Adrenal gland (tissue), 12 donors: ENCODE results near the gene NIPAL3. TPM values are rescaled to one million over a fixed set of nuclear protein-coding genes. Genes with fewer than 3 reads are reported as not detected.

ENCODE experiments used
- DNase-seq, 7 donors: peaks; one replicate each; pipeline ENCODE4 v3.0.0-alpha.2; 2019 to 2020
- H3K27ac ChIP-seq, 5 donors: fragments of 200-600 bp; sonication (generic) in 4 of 5; 1 replicate in 3 of 5; 2 replicates in 2 of 5; pipeline versions ENCODE4 v1.5.1 to v1.8.0; 2016 to 2020; ENCODE audit warnings: mild to moderate bottlenecking in 1 of 5
- H3K27me3 ChIP-seq: fragments of 200-600 bp; 2 replicates; pipeline ENCODE4 v1.8.0; 2021
- H3K36me3 ChIP-seq, 2 donors: fragments of 200-600 bp; replicated peaks in 1 of 2; 1 replicate in 1 of 2; 2 replicates in 1 of 2; pipeline versions ENCODE4 v1.5.1 to v1.8.0; 2018 to 2022
- H3K4me1 ChIP-seq, 2 donors: fragments of 200-600 bp; replicated peaks in 1 of 2; 1 replicate in 1 of 2; 2 replicates in 1 of 2; pipeline versions ENCODE4 v1.5.1 to v1.8.0; 2018 to 2021
- H3K4me3 ChIP-seq, 4 donors: fragments of 200-600 bp; sonication (generic) in 3 of 4; one replicate each; pipeline ENCODE4 v1.5.1; 2016 to 2018
- H3K9me3 ChIP-seq, 3 donors: fragments of 200-600 bp; sonication (generic) in 1 of 3; replicated peaks in 1 of 3; 1 replicate in 2 of 3; 2 replicates in 1 of 3; pipeline versions ENCODE4 v1.5.1 to v1.8.0; 2016 to 2021
- CTCF ChIP-seq, 6 experiments: fragments of 450-650 bp in 4 of 6; fragments of 200-600 bp in 2 of 6; sonication (generic) in 1 of 6; IDR thresholded peaks; 1 replicate in 5 of 6; 2 replicates in 1 of 6; pipeline versions ENCODE4 v1.5.1 to v1.8.0; 2016 to 2021; ENCODE audit warnings: antibody characterized with exemption in 6 of 6, mild to moderate bottlenecking in 2 of 6, moderate library complexity in 1 of 6
- POLR2A ChIP-seq, 2 donors: fragments of 450-650 bp; IDR thresholded peaks; one replicate each; pipeline ENCODE4 v1.6.1; 2017; ENCODE audit warnings: antibody characterized with exemption in 2 of 2, mild to moderate bottlenecking in 2 of 2, moderate library complexity in 1 of 2
- WGBS, 4 donors: extraction: QIAGEN DNeasy Blood & Tissue Kit in 2 of 4; methylation state at CpG; one replicate each; pipeline versions ENCODE4 v1.1.5 to v1.1.7; 2013 to 2017; 5-methylcytosine and 5-hydroxymethylcytosine counted together
- intact Hi-C, 2 donors: fragments of 100-400 bp; cut with DNase I; formaldehyde crosslinking; loops; one replicate each; pipeline versions ENCODE4 v1.14.1 to v1.15.0; 2022 to 2023
- polyA plus RNA-seq, 3 donors: library from polyadenylated mRNA; stranded (reverse); fragments of 200-250 nt in 2 of 3; fragments of 350-450 nt in 1 of 3; fragmentation: Illumina TruSeq in 1 of 3; extraction: RNeasy Lipid Tissue Mini Kit (QIAGEN cat#74804) in 1 of 3; gene quantifications; one replicate each; pipeline ENCODE4 v1.2.3, GENCODE V29; 2013 to 2014
- total RNA-seq, 9 donors: library from RNA; depleted of rRNA in 4 of 9; stranded (reverse); fragments of >200 nt in 4 of 9; fragments of 120-200 nt in 1 of 9; fragmentation: NEBNext Ultra II Directional in 1 of 9; extraction: Animal tissue kit (Norgen Biotek cat#: 25700) in 1 of 9; gene quantifications; one replicate each; pipeline versions ENCODE4 v1.1.0 to v1.2.4, GENCODE V29; 2013 to 2023
- donor health status: healthy with polysubstance abuse.
- donor health status: Bipolar disorder and iron deficiency.
- donor health status: DM: yes; HTN: yes; CAD: no.
- donor health status: DM: no; HTN: no; CAD: no.
- donor health status: DM: no; HTN: no; CAD: no.
- donor health status: DM: yes; HTN: yes; CAD: no.

Gene NIPAL3
- total and polyA plus RNA-seq, 12 donors: 5.6 to 88.4 (median 28.0) TPM

DNA sequence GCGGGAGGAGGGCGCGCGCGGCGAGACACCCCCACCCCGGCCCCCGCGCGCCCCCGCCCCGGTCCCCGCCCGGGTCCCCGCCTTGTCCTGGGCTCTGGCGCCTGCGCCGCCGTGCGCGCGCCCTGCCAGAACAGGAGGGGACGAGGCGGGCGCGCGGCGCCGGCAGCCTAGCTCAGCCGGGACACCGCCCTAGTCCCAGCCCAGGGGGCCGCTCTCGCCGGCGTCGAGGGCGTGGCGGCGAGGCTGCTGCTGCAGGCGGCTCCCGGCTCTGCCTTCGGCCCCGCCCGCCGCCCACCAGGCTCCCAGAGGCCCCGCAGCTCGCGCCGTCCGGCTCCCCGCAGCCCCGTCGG is 87.1 kb downstream of the NIPAL3 start, which contains the start of gene RCAN3:
TSS of gene RCAN3 (plus strand) at position 128 of the 350 bp plus-strand sequence. CDS start 11,537 bp downstream, outside the sequence.
- Histone ChIP-seq H3K27ac (peak within 1 kb of the TSS in 3 of 5 donors; percentile 37 to 73 (median 70)), H3K27me3 (no peaks in the 10 kb centered on the region), H3K36me3 (no peaks in the 10 kb centered on the region), H3K4me3 (peak within 1 kb of the TSS in 2 of 4 donors; percentile 56 to 88), H3K4me1 (no peaks in the 10 kb centered on the region), H3K9me3 (no peaks in the 10 kb centered on the region)
- intact Hi-C loops: no loop called here
- peak; percentile 58 to 78 (median 66) for DNase-seq
- no peak for TF ChIP-seq CTCF (IDR thresholded peaks at IDR 0.05)
- TF ChIP-seq POLR2A (IDR thresholded peaks at IDR 0.05): no peak
- 0 to 1% methylated on average over 53 of the region's 53 CpGs; no CpG with 5 or more reads in 2 of the 4 donors for WGBS, 4 donors

DNA sequence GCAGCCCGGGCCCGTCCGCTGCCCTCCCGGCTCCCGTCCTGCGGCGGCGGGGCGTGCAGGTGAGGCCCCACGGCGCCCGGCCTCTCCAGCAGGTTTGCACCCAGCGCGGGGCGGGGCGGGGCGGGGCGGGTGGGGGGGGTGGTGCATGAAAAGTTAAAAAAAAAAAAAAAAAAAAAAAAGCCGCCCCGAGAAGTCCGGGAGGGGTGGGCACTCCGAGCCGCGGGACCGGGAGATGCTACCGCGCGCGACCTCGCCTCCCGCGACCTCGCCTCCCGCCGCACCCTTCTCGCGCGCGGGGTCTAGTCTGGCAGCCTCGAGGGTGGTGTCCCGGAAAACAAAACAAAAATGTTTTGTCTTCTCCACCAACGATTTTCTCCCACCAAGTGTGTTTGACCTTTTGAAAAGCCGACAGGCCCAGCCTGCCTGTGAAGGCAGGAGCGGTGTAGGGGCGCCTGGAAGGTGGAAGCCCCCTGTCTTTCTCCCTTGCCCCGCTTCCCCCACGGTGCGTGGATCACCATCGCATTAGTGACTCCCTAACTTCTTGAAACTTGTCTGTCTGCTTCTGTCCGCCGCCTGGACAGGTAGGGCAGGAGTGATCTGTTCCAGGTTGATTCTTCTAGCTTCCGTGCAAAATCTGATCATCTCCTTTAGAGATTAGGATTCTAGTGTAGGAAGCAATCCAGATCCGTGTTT is 87.6 kb downstream of the NIPAL3 start:
- intact Hi-C loops: no loop called here
- DNase-seq: no peak
- no peaks in the 10 kb centered on the region for H3K36me3 ChIP-seq
- H3K4me1 ChIP-seq: no peaks in the 10 kb centered on the region
- H3K27ac ChIP-seq: peak overlapping the region in 1 of 5 donors; percentile 73
- H3K9me3 ChIP-seq: no peaks in the 10 kb centered on the region
- peak overlapping the region in 2 of 4 donors; percentile 56 to 88 for H3K4me3 ChIP-seq
- TF ChIP-seq CTCF (IDR thresholded peaks at IDR 0.05): no peak
- no peak for TF ChIP-seq POLR2A (IDR thresholded peaks at IDR 0.05)
- WGBS, 4 donors: 11 to 16% (median 14%) methylated on average over 38 to 53 of the region's 53 CpGs
- H3K27me3 ChIP-seq: no peaks in the 10 kb centered on the region

DNA sequence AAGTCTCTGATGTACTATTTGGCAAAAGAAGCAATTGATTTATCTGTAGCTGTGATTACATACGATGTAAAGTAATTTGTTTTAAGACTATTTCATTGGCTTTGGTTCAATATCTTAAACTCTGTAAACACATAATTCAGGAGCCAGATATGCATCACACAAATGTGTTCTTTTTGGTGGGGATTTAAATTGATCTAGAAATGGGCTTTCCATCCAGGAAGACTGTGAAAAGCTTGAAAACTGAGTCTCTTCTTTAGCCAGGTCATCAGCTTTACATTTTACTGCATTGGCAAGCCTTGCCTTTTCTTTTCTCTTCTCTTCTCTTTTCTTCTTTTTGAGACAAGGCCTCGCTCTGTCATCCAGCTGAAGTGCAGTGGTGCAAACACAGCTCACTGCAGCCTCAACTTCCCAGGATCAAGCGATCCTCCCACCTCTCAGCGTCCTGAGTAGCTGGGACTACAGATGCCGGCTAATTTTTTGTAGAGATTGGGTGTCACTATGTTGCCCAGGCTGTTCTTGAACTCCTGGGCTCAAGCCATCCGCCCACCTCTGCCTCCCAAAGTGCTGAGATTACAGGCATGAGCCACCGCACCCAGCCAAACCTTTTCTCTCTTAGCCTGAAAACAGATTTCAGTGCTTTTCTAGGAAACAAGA is 88.4 kb downstream of the NIPAL3 start:
- intact Hi-C loops: no loop called here
- Histone ChIP-seq H3K27me3 (no peaks in the 10 kb centered on the region), H3K4me3 (peak overlapping the region in 1 of 4 donors; percentile 88), H3K9me3 (no peaks in the 10 kb centered on the region), H3K27ac (no peak overlapping the region), H3K36me3 (no peaks in the 10 kb centered on the region), H3K4me1 (no peaks in the 10 kb centered on the region)
- TF ChIP-seq CTCF (IDR thresholded peaks at IDR 0.05): no peak
- no peak for TF ChIP-seq POLR2A (IDR thresholded peaks at IDR 0.05)
- no peak for DNase-seq
- WGBS, 4 donors: 80 to 90% (median 85%) methylated on average over 7 of the region's 7 CpGs

DNA sequence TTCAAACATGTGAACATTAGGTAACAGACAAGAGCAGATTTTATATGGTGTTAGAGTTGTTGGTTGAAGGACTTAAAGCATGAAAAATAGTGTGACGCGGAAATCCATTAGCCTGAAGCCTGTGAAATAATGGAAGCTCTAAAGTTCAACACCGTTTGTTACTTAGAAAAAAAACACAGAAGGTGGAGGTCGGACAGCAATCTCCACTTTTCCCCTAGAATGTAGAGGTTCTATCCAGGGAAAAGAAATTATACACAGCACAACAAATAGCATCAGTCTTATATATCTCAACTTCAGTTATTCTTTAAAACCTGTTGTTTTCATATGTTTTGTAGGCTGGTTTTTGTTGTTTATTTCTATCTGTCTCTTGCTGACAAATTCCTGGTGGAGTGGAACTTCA is 89.0 kb downstream of the NIPAL3 start:
- H3K36me3 ChIP-seq: no peaks in the 10 kb centered on the region
- no peak for TF ChIP-seq POLR2A (IDR thresholded peaks at IDR 0.05)
- TF ChIP-seq CTCF (IDR thresholded peaks at IDR 0.05): no peak
- 89 to 93% (median 92%) methylated on average over 4 of the region's 4 CpGs for WGBS, 4 donors
- no peak overlapping the region for H3K27ac ChIP-seq
- no peaks in the 10 kb centered on the region for H3K4me1 ChIP-seq
- DNase-seq: no peak
- no peaks in the 10 kb centered on the region for H3K9me3 ChIP-seq
- intact Hi-C loops: no loop called here
- no peaks in the 10 kb centered on the region for H3K27me3 ChIP-seq
- H3K4me3 ChIP-seq: no peak overlapping the region
